Measurements from ENCODE around the gene SRSF4. TPM values are rescaled to one million over a fixed set of nuclear protein-coding genes. Genes with fewer than 3 reads are reported as not detected.

Gene SRSF4
- polyA plus RNA-seq, 1 of the 3 experiments (the other 2 are of a cell fraction) = 62.6 TPM

DNA sequence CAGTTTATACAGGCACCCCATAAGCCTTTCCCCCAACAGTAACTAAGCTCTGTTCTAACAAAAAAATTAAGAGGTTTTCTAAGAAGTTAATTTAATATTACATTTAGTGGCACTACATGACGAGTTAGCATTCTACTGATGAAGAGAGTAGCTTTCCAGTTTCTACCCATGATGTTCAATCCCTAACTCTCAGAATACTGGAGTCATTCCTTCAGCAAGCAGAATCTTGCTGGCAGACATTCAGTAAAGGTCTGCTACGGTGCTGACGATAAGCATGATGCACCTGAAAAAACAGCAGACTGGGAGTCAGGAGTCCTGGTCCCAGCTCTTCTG lies 24.5 kb downstream of the SRSF4 start:
- Histone ChIP-seq H3K79me2 (ENCODE audit: insufficient read depth) (peaks cover 95% of the 10 kb centered on the region), H3K27ac (ENCODE audit: low read depth in 2 of 2, low read length in 1 of 2) (peak overlapping the region in 1 of 2 experiments; percentile 64; a peak in 2 of 4 replicates), H4K20me1 (ENCODE audit: insufficient read depth) (peaks cover 18% of the 10 kb centered on the region), H3K27me3 (ENCODE audit: insufficient read depth) (no peaks in the 10 kb centered on the region), H3K9me2 (no peaks in the 10 kb centered on the region), H3F3A (replicated peaks; ENCODE audit: insufficient read depth) (peaks cover 4% of the 10 kb centered on the region), H2AFZ (ENCODE audit: low read depth) (no peak overlapping the region), H3K4me2 (no peak overlapping the region), H3K9me3 (no peaks in the 10 kb centered on the region), H3K36me3 (replicated peaks in 1 of 2; ENCODE audit: control insufficient read depth in 1 of 2, insufficient read depth in 2 of 2, low read length in 1 of 2) (peaks cover 44 to 77% of the 10 kb centered on the region in 2 experiments), H3K9ac (no peak overlapping the region), H3K4me1 (ENCODE audit: control insufficient read depth in 1 of 2, insufficient read depth in 2 of 2, low read depth in 1 of 2, low read length in 1 of 2) (peaks cover 8 to 12% of the 10 kb centered on the region in 2 experiments; a peak in 2 of 4 replicates), H3K4me3 (ENCODE audit: low read depth in 2 of 2, low read length in 1 of 2) (no peak overlapping the region)
- ChIA-PET CTCF (interaction anchor here (0.6 to 2.3 kb wide), 2 partner anchors 11 to 46 kb away, joined by 3 to 10 read pairs; no protein-coding TSS in a partner anchor), POLR2A (no interaction called here)
- no peak for DNase-seq
- 97% methylated on average over 3 of the region's 3 CpGs for WGBS (ENCODE audit: low lambda C conversion rate)
- no peak for TF ChIP-seq FOXJ3 (CRISPR knock-in tag; IDR thresholded peaks at IDR 0.05)
- no peak for TF ChIP-seq TEAD4 (IDR thresholded peaks at IDR 0.05; ENCODE audit: borderline replicate concordance, insufficient read depth)
- no peak for TF ChIP-seq EZH2phosphoT487 (IDR thresholded peaks at IDR 0.05; ENCODE audit: borderline replicate concordance, low read depth)
- TF ChIP-seq EP300 (IDR thresholded peaks at IDR 0.05; ENCODE audit: borderline replicate concordance in 1 of 2, low read depth in 1 of 2, low read length in 1 of 2) = no peak
- TF ChIP-seq TAF1 (IDR thresholded peaks at IDR 0.05; ENCODE audit: borderline replicate concordance, low read depth, low read length) = no peak
- no peak for TF ChIP-seq SIN3A (IDR thresholded peaks at IDR 0.05; ENCODE audit: borderline replicate concordance, low read depth, low read length)
- TF ChIP-seq RFX5 (IDR thresholded peaks at IDR 0.05; ENCODE audit: low read length) = no peak
- no peak for TF ChIP-seq MAX (IDR thresholded peaks at IDR 0.05; ENCODE audit: low read depth)
- TF ChIP-seq, protein P1, sequence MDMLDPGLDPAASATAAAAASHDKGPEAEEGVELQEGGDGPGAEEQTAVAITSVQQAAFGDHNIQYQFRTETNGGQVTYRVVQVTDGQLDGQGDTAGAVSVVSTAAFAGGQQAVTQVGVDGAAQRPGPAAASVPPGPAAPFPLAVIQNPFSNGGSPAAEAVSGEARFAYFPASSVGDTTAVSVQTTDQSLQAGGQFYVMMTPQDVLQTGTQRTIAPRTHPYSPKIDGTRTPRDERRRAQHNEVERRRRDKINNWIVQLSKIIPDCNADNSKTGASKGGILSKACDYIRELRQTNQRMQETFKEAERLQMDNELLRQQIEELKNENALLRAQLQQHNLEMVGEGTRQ (IDR thresholded peaks at IDR 0.05; ENCODE audit: borderline replicate concordance, low read depth, low read length) = no peak

GRCh38 chr1:29156543-29157268 lies 25.0 kb downstream of the SRSF4 start:
- Histone ChIP-seq H3K27ac (ENCODE audit: low read depth in 2 of 2, low read length in 1 of 2) (peak overlapping the region in 1 of 2 experiments; percentile 64; a peak in 2 of 4 replicates), H3K4me2 (no peak overlapping the region), H4K20me1 (ENCODE audit: insufficient read depth) (peaks cover 12% of the 10 kb centered on the region), H3K9me2 (no peaks in the 10 kb centered on the region), H3K4me1 (ENCODE audit: control insufficient read depth in 1 of 2, insufficient read depth in 2 of 2, low read depth in 1 of 2, low read length in 1 of 2) (peaks cover 8 to 10% of the 10 kb centered on the region in 2 experiments; a peak in 2 of 4 replicates), H2AFZ (ENCODE audit: low read depth) (no peak overlapping the region), H3F3A (replicated peaks; ENCODE audit: insufficient read depth) (no peaks in the 10 kb centered on the region), H3K27me3 (ENCODE audit: insufficient read depth) (no peaks in the 10 kb centered on the region), H3K9me3 (no peaks in the 10 kb centered on the region), H3K36me3 (replicated peaks in 1 of 2; ENCODE audit: control insufficient read depth in 1 of 2, insufficient read depth in 2 of 2, low read length in 1 of 2) (peaks cover 44 to 77% of the 10 kb centered on the region in 2 experiments), H3K9ac (no peak overlapping the region), H3K4me3 (ENCODE audit: low read depth in 2 of 2, low read length in 1 of 2) (no peak overlapping the region), H3K79me2 (ENCODE audit: insufficient read depth) (peaks cover 94% of the 10 kb centered on the region)
- TF ChIP-seq GATA2 (CRISPR knock-in tag; IDR thresholded peaks at IDR 0.05) (peak; percentile 49), ZBTB33 (IDR thresholded peaks at IDR 0.05; ENCODE audit: borderline replicate concordance, low read depth) (no peak), YY1 (IDR thresholded peaks at IDR 0.05; ENCODE audit: low read depth) (no peak), TAF1 (IDR thresholded peaks at IDR 0.05; ENCODE audit: borderline replicate concordance, low read depth, low read length) (no peak), SIN3A (IDR thresholded peaks at IDR 0.05; ENCODE audit: borderline replicate concordance, low read depth, low read length) (no peak), FOXM1 (IDR thresholded peaks at IDR 0.05; ENCODE audit: low read depth) (no peak)
- ChIA-PET CTCF (interaction anchor here (0.6 to 2.3 kb wide), 3 partner anchors 11 to 49 kb away, joined by 3 to 10 read pairs (median 3); no protein-coding TSS in a partner anchor), POLR2A (no interaction called here)
- DNase-seq = no peak
- 87% methylated on average over 10 of the region's 10 CpGs for whole genome bisulfite sequencing (ENCODE audit: low lambda C conversion rate)

Measured in SK-N-SH (cell line).